Endothelial cell of umbilical vein (primary cell): ENCODE data around the gene AMN. TPM values are rescaled to one million over a fixed set of nuclear protein-coding genes. Genes with fewer than 3 reads are reported as not detected.

Source experiments
- BruUV-seq: library from RNA; stranded (reverse); fragments of 400-500 nt; replicated peaks from 2 replicates; lab custom pipeline; 2021; lab: Mats Ljungman, UMichigan
- CTCF ChIA-PET: fragments of 300-600, 350-600 bp; sonication (Branson Sonifier 250); formaldehyde crosslinking; loops from one replicate; lab custom pipeline; 2021; ENCODE audit warnings: antibody characterized with exemption, inconsistent platforms; lab: Charles Lee
- POLR2A ChIA-PET: fragments of 300-600, 350-600 bp; sonication (Branson Sonifier 250); formaldehyde crosslinking; loops from one replicate; lab custom pipeline; 2021; ENCODE audit warnings: antibody characterized with exemption, inconsistent platforms; lab: Charles Lee
- DNase-seq: peaks from one replicate; pipeline ENCODE4 v3.0.0-alpha.2; 2011; ENCODE audit warnings: low read depth, low spot score
- FAIRE-seq: peaks from 2 replicates; lab custom pipeline; 2011; peaks lifted over from hg19 to GRCh38; lab: Jason Lieb, UNC
- H2AFZ ChIP-seq: 2 replicates; pipeline ENCODE4 v1.6.0; 2012; ENCODE audit warnings: low read depth, low read length, control low read depth, inconsistent platforms
- H3K27ac ChIP-seq: 2 replicates; pipeline ENCODE4 v1.5.1; 2011; ENCODE audit warnings: low read depth, mild to moderate bottlenecking, control low read depth, low read length, moderate library complexity; ENCODE audit not compliant: insufficient read depth
- H3K27me3 ChIP-seq, 2 experiments: 2 replicates each; pipeline versions ENCODE4 v1.6.0 to v1.6.1; 2011; ENCODE audit warnings: low read length in 2 of 2, mixed read lengths in 1 of 2; ENCODE audit not compliant: control insufficient read depth in 2 of 2, insufficient read depth in 2 of 2
- H3K36me3 ChIP-seq, 2 experiments: 2 replicates in 1 of 2; 3 replicates in 1 of 2; pipeline ENCODE4 v1.5.1; 2011; ENCODE audit warnings: low read length in 2 of 2, mild to moderate bottlenecking in 1 of 2, moderate library complexity in 1 of 2; ENCODE audit not compliant: control insufficient read depth in 2 of 2, insufficient read depth in 2 of 2; ENCODE audit errors: extremely low read depth in 1 of 2
- H3K4me1 ChIP-seq: 3 replicates; pipeline ENCODE4 v1.5.1; 2011; ENCODE audit warnings: mild to moderate bottlenecking, low read length; ENCODE audit not compliant: control insufficient read depth, insufficient read depth; ENCODE audit errors: extremely low read depth
- H3K4me2 ChIP-seq: 2 replicates; pipeline ENCODE4 v1.6.1; 2011; ENCODE audit warnings: low read length, control low read depth, mixed read lengths; ENCODE audit not compliant: insufficient read depth
- H3K4me3 ChIP-seq, 3 experiments: fragments of 200-600 bp in 1 of 3; sonication (generic), shearing (Covaris generic) in 1 of 3; replicated peaks in 1 of 3; 2 replicates each; pipeline ENCODE4 v1.5.1; 2011 to 2016; ENCODE audit warnings: control low read depth in 3 of 3, low read length in 3 of 3, mild to moderate bottlenecking in 2 of 3, inconsistent platforms in 1 of 3, low read depth in 1 of 3, moderate library complexity in 1 of 3; ENCODE audit not compliant: insufficient read depth in 1 of 3
- H3K79me2 ChIP-seq: 2 replicates; pipeline ENCODE4 v1.6.0; 2012; ENCODE audit warnings: low read length, inconsistent platforms; ENCODE audit not compliant: control insufficient read depth, insufficient read depth
- H3K9ac ChIP-seq: replicated peaks from 2 replicates; pipeline ENCODE3; 2011; ENCODE audit warnings: low read length, control low read depth; ENCODE audit not compliant: insufficient read depth; ENCODE audit errors: extremely low read depth
- H3K9me1 ChIP-seq: replicated peaks from 3 replicates; pipeline ENCODE4 v1.6.0; 2011; ENCODE audit warnings: mild to moderate bottlenecking, low read length; ENCODE audit not compliant: control insufficient read depth, insufficient read depth; ENCODE audit errors: extremely low read depth
- H3K9me3 ChIP-seq: replicated peaks from 2 replicates; pipeline ENCODE4 v1.5.1; 2012; ENCODE audit warnings: low read length, inconsistent platforms; ENCODE audit not compliant: control insufficient read depth, insufficient read depth
- H4K20me1 ChIP-seq: replicated peaks from 2 replicates; pipeline ENCODE3; 2011; ENCODE audit warnings: mild to moderate bottlenecking, low read length; ENCODE audit not compliant: control insufficient read depth, insufficient read depth; ENCODE audit errors: extremely low read depth
- CTCF ChIP-seq, 2 donors: IDR thresholded peaks; 1 replicate in 1 of 2; 2 replicates in 1 of 2; pipeline ENCODE4 v1.5.1; 2011; ENCODE audit warnings: low read length in 2 of 2, mild to moderate bottlenecking in 2 of 2, moderate library complexity in 2 of 2, control low read depth in 1 of 2, inconsistent platforms in 1 of 2, low read depth in 1 of 2; ENCODE audit not compliant: insufficient read depth in 1 of 2; ENCODE audit errors: extremely low read depth in 1 of 2
- FOS ChIP-seq: IDR thresholded peaks from 2 replicates; pipeline ENCODE4 v1.6.1; 2011; ENCODE audit warnings: mild to moderate bottlenecking, low read length, moderate library complexity, borderline replicate concordance; ENCODE audit not compliant: insufficient read depth
- GATA2 ChIP-seq: IDR thresholded peaks from 2 replicates; pipeline ENCODE4 v1.7.0; 2011; ENCODE audit warnings: low read depth, mild to moderate bottlenecking, moderate library complexity, mixed read lengths, low read length; ENCODE audit not compliant: insufficient read length, insufficient read depth
- JUN ChIP-seq: IDR thresholded peaks from 2 replicates; pipeline ENCODE4 v1.6.1; 2011; ENCODE audit warnings: borderline replicate concordance, low read depth; ENCODE audit not compliant: insufficient read length, insufficient read depth
- MYC ChIP-seq: IDR thresholded peaks from one replicate; pipeline ENCODE4 v1.6.1; 2011; ENCODE audit warnings: mild to moderate bottlenecking, low read depth, low read length
- POLR2A ChIP-seq: IDR thresholded peaks from 2 replicates; pipeline ENCODE4 v1.6.1; 2012; ENCODE audit warnings: low read depth, mild to moderate bottlenecking, control low read depth, low read length
- dilution Hi-C: fragments of 300-500 bp; cut with MboI; formaldehyde crosslinking; loops from one replicate; pipeline ENCODE4 v1.15.0; 2019; ENCODE audit warnings: low sequenced_read_pairs; ENCODE audit not compliant: extremely low pct_ligation_motif_present
- intact Hi-C: fragments of 100-400 bp; cut with micrococcal nuclease; formaldehyde crosslinking; loops from one replicate; pipeline ENCODE4 v1.10.0; 2022
- polyA plus RNA-seq, 4 experiments: library from polyadenylated mRNA; depleted of rRNA in 3 of 4; stranded (reverse) in 3 of 4; unstranded in 1 of 4; fragments of >200 nt; gene quantifications; 2 replicates each; pipeline versions ENCODE4 v1.2.1 to v1.2.3, GENCODE V29; 2011 to 2012; ENCODE audit warnings: missing spikeins in 1 of 4
- total RNA-seq: library from RNA; stranded (reverse); gene quantifications from 2 replicates; pipeline ENCODE4 v1.2.3, GENCODE V29; 2021
- TF ChIP-seq, protein P1 (sequence below): IDR thresholded peaks from 2 replicates; pipeline ENCODE4 v1.6.1; 2011; ENCODE audit not compliant: insufficient read depth, insufficient read length

AMN gene
- total and polyA plus RNA-seq, 2 donors (not counting 3 experiments of a cell fraction or from before 2014, with no cell fraction given): 0.03 TPM; not detected in 1

GRCh38 chr14:102902086-102902485, 20.4 kb upstream of the AMN start:
- no peaks in the 10 kb centered on the region for H3K4me1 ChIP-seq
- no peak overlapping the region for H3K9ac ChIP-seq
- dilution Hi-C loops (no loop called here), intact Hi-C loops (no loop called here)
- H3K4me3 ChIP-seq: no peak overlapping the region
- no peak overlapping the region for H3K27ac ChIP-seq
- H3K27me3 ChIP-seq: no peaks in the 10 kb centered on the region
- no peak overlapping the region for H3K4me2 ChIP-seq
- POLR2A ChIA-PET: no interaction called here
- no peaks in the 10 kb centered on the region for H3K9me1 ChIP-seq
- H3K9me3 ChIP-seq: no peaks in the 10 kb centered on the region
- DNase-seq (no peak), FAIRE-seq (no peak)
- no peak overlapping the region for H2AFZ ChIP-seq
- H3K79me2 ChIP-seq: no peaks in the 10 kb centered on the region
- no TSS peak for BruUV-seq
- no peaks in the 10 kb centered on the region for H4K20me1 ChIP-seq
- peaks cover 0 to 13% of the 10 kb centered on the region in 2 experiments for H3K36me3 ChIP-seq
- TF ChIP-seq POLR2A (no peak), JUN (no peak), MYC (no peak), CTCF (IDR thresholded peaks at IDR 0.05; ENCODE audit: extremely low read depth in 1 of 2, insufficient read depth in 1 of 2, low read depth in 1 of 2, low read length in 2 of 2) (no peak), FOS (no peak), GATA2 (no peak)
- TF ChIP-seq, protein P1, sequence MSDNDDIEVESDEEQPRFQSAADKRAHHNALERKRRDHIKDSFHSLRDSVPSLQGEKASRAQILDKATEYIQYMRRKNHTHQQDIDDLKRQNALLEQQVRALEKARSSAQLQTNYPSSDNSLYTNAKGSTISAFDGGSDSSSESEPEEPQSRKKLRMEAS: no peak
- CTCF ChIA-PET: no interaction called here
